IMR-90 (cell line): ENCODE results near the gene NEUROD6.

Experiments used
- BHLHE40 ChIP-seq: fragments of 150-350 bp; IDR thresholded peaks from 2 replicates; pipeline ENCODE4 v1.6.1; 2016; ENCODE audit warnings: mild to moderate bottlenecking, low read depth, low read length
- CEBPB ChIP-seq: IDR thresholded peaks from 2 replicates; pipeline ENCODE4 v1.6.1; 2012; ENCODE audit warnings: low read depth, low read length, improper control_type of control experiment
- FOS ChIP-seq: fragments of 150-350 bp; IDR thresholded peaks from 2 replicates; pipeline ENCODE4 v1.6.1; 2016; ENCODE audit warnings: low read depth, low read length
- MAFK ChIP-seq: IDR thresholded peaks from 2 replicates; pipeline ENCODE4 v1.6.1; 2012; ENCODE audit warnings: low read depth, low read length, improper control_type of control experiment
- MAZ ChIP-seq: IDR thresholded peaks from 2 replicates; pipeline ENCODE4 v1.6.1; 2012; ENCODE audit warnings: low read depth, mild to moderate bottlenecking, low read length, improper control_type of control experiment, moderate library complexity, borderline replicate concordance
- POLR2A ChIP-seq: IDR thresholded peaks from 2 replicates; pipeline ENCODE4 v1.6.1; 2012; ENCODE audit warnings: mild to moderate bottlenecking, low read depth, low read length
- RAD21 ChIP-seq: IDR thresholded peaks from 2 replicates; pipeline ENCODE4 v1.6.1; 2012; ENCODE audit warnings: low read length, improper control_type of control experiment
- RFX5 ChIP-seq: IDR thresholded peaks from 2 replicates; pipeline ENCODE4 v1.8.0; 2012; ENCODE audit warnings: low read depth, mild to moderate bottlenecking, low read length, moderate library complexity
- SMC3 ChIP-seq: fragments of 150-350 bp; IDR thresholded peaks from 2 replicates; pipeline ENCODE4 v1.6.1; 2016; ENCODE audit warnings: low read depth, mild to moderate bottlenecking, antibody characterized with exemption, low read length, moderate library complexity
- TF ChIP-seq, protein P1 (sequence below): fragments of 150-350 bp; IDR thresholded peaks from 2 replicates; pipeline ENCODE4 v1.6.1; 2017; ENCODE audit warnings: mild to moderate bottlenecking, antibody characterized with exemption, low read length, low read depth
- TF ChIP-seq, protein P2 (sequence below): conservative IDR thresholded peaks from 2 replicates; pipeline ENCODE4 v1.5.1; 2012; ENCODE audit warnings: mild to moderate bottlenecking, low read depth, low read length, improper control_type of control experiment
- TF ChIP-seq, protein P3 (sequence below): fragments of 150-350 bp; IDR thresholded peaks from 2 replicates; pipeline ENCODE4 v1.6.1; 2016; ENCODE audit warnings: low read depth, mild to moderate bottlenecking, low read length, moderate library complexity, borderline replicate concordance

DNA sequence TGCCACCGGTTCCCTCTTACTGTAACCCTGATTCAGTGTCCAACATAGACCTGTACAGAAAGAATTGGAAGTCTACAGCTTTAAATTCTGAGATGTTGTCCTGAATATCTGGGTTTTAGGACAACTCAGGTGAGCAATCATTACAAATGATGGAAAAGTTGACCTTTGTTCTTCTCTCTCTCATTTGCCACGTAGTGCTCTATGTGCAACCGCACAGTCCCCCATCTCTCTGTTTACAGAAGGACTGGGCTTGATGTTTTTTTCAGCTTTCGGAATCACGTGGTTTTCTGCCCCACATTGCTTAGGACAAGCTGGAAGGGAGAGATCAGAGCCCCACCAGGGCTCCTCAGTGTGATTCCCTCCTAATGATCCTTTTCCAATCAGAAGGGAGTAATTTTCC lies 22.2 kb downstream of the NEUROD6 start:
- TF ChIP-seq, protein P1, sequence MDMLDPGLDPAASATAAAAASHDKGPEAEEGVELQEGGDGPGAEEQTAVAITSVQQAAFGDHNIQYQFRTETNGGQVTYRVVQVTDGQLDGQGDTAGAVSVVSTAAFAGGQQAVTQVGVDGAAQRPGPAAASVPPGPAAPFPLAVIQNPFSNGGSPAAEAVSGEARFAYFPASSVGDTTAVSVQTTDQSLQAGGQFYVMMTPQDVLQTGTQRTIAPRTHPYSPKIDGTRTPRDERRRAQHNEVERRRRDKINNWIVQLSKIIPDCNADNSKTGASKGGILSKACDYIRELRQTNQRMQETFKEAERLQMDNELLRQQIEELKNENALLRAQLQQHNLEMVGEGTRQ = no peak
- no peak for TF ChIP-seq RAD21
- no peak for TF ChIP-seq POLR2A
- TF ChIP-seq, protein P2, sequence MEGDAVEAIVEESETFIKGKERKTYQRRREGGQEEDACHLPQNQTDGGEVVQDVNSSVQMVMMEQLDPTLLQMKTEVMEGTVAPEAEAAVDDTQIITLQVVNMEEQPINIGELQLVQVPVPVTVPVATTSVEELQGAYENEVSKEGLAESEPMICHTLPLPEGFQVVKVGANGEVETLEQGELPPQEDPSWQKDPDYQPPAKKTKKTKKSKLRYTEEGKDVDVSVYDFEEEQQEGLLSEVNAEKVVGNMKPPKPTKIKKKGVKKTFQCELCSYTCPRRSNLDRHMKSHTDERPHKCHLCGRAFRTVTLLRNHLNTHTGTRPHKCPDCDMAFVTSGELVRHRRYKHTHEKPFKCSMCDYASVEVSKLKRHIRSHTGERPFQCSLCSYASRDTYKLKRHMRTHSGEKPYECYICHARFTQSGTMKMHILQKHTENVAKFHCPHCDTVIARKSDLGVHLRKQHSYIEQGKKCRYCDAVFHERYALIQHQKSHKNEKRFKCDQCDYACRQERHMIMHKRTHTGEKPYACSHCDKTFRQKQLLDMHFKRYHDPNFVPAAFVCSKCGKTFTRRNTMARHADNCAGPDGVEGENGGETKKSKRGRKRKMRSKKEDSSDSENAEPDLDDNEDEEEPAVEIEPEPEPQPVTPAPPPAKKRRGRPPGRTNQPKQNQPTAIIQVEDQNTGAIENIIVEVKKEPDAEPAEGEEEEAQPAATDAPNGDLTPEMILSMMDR = no peak
- no peak for TF ChIP-seq MAFK
- TF ChIP-seq, protein P3, sequence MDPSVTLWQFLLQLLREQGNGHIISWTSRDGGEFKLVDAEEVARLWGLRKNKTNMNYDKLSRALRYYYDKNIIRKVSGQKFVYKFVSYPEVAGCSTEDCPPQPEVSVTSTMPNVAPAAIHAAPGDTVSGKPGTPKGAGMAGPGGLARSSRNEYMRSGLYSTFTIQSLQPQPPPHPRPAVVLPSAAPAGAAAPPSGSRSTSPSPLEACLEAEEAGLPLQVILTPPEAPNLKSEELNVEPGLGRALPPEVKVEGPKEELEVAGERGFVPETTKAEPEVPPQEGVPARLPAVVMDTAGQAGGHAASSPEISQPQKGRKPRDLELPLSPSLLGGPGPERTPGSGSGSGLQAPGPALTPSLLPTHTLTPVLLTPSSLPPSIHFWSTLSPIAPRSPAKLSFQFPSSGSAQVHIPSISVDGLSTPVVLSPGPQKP = no peak
- TF ChIP-seq CEBPB = no peak
- TF ChIP-seq MAZ = no peak
- TF ChIP-seq BHLHE40 = no peak
- no peak for TF ChIP-seq SMC3
- no peak for TF ChIP-seq RFX5
- TF ChIP-seq FOS = no peak
